Upper lobe of right lung (tissue), 1 donor: Measurements from ENCODE around the gene ZNF213. TPM values are rescaled to one million over a fixed set of nuclear protein-coding genes. Genes with fewer than 3 reads are reported as not detected.

Experiments used
- ATAC-seq: fragments of 200-7000 bp; cut with Tn5 transposase; one replicate; pipeline ENCODE4 v1.9.1; 2020; ENCODE audit warnings: mild to moderate bottlenecking, moderate library complexity
- DNase-seq: peaks from one replicate; pipeline ENCODE4 v3.0.0-alpha.2; 2020
- H3K27ac ChIP-seq: fragments of 200-600 bp; one replicate; pipeline ENCODE4 v1.8.0; 2022
- H3K27me3 ChIP-seq: fragments of 200-600 bp; one replicate; pipeline ENCODE4 v1.8.0; 2022; ENCODE audit warnings: mild to moderate bottlenecking
- H3K36me3 ChIP-seq: fragments of 200-600 bp; one replicate; pipeline ENCODE4 v1.8.0; 2022
- H3K4me1 ChIP-seq: fragments of 200-600 bp; one replicate; pipeline ENCODE4 v1.8.0; 2022
- H3K4me3 ChIP-seq: fragments of 200-600 bp; one replicate; pipeline ENCODE4 v1.8.0; 2022; ENCODE audit warnings: mild to moderate bottlenecking
- H3K9me3 ChIP-seq: fragments of 200-600 bp; one replicate; pipeline ENCODE4 v1.8.0; 2022
- CTCF ChIP-seq: fragments of 200-600 bp; IDR thresholded peaks from one replicate; pipeline ENCODE4 v1.8.0; 2022; ENCODE audit warnings: antibody characterized with exemption
- intact Hi-C: fragments of 100-400 bp; cut with DNase I; formaldehyde crosslinking; loops from one replicate; pipeline ENCODE4 v1.11.0; 2022
- total RNA-seq: library from RNA; stranded (reverse); fragmentation: NEBNext Ultra II Directional; extraction: Animal tissue kit (Norgen Biotek cat#: 25700); gene quantifications from one replicate; pipeline ENCODE4 v1.2.1, GENCODE V29; 2021
- donor health status: DM: no; HTN: yes; CAD: no; lungs with severe emphysema.

The ZNF213 gene
- total RNA-seq, 1 donor from 2014 or later = 9.1 TPM

DNA sequence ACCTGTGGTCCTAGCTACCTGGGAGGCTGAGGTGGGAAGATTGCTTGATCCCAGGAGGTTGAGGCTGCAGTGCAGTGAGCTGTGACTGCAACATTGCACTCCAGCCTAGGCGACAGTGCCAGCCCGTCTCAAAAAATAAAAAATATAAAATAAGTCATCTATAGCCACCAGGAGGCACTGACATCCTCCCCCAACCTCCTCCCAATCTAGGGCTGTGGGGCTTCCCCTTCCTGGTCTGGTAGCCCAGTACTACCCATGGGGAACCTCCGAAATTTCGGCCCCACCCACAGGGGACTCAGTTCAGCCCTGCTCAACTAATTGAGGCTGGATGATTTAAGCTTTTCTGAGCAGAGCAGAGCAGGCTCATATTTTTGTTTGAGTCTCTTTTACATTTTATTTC lies 39.0 kb upstream of the ZNF213 start:
- DNase-seq (no peak), ATAC-seq (peak; percentile 62)
- H3K36me3 ChIP-seq = no peaks in the 10 kb centered on the region
- TF ChIP-seq CTCF = peak; percentile 36
- H3K9me3 ChIP-seq = no peaks in the 10 kb centered on the region
- no peak overlapping the region for H3K27ac ChIP-seq
- intact Hi-C loops = no loop called here
- no peak overlapping the region for H3K4me3 ChIP-seq
- peaks cover 7% of the 10 kb centered on the region for H3K27me3 ChIP-seq
- H3K4me1 ChIP-seq = peaks cover 12% of the 10 kb centered on the region

DNA sequence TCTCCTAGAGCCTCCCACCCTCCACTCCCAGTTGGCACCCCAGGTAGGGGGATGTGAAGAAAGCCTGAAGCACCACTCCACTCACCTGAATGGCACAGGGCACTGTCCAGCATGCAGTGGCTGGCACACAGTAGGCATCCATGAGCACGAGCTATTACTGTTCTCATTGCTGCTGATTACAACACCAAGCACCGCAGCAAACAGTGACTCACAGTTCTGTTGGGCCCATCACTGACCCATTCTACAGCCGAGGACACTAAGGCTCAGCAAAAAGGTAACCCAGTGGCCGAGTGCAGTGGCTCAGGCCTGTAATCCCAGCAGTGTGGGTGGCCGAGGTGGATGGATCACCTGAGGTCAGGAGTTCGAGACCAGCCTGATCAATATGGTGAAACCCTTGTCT lies 38.5 kb upstream of the ZNF213 start:
- DNase-seq (no peak), ATAC-seq (no peak)
- no peak for TF ChIP-seq CTCF
- Histone ChIP-seq H3K9me3 (no peaks in the 10 kb centered on the region), H3K27me3 (peaks cover 7% of the 10 kb centered on the region), H3K4me3 (no peak overlapping the region), H3K36me3 (no peaks in the 10 kb centered on the region), H3K4me1 (peaks cover 16% of the 10 kb centered on the region), H3K27ac (no peak overlapping the region)
- intact Hi-C loops = no loop called here

- no peaks in the 10 kb centered on the region for H3K9me3 ChIP-seq
- no peak overlapping the region for H3K27ac ChIP-seq
- no peaks in the 10 kb centered on the region for H3K36me3 ChIP-seq
- ATAC-seq (no peak), DNase-seq (no peak)
- H3K4me3 ChIP-seq = no peak overlapping the region
- intact Hi-C loops = no loop called here
- no peak for TF ChIP-seq CTCF
- peaks cover 6% of the 10 kb centered on the region for H3K27me3 ChIP-seq
- peaks cover 21% of the 10 kb centered on the region for H3K4me1 ChIP-seq
Measured at GRCh38 chr16:3097266-3097665, 37.6 kb upstream of the ZNF213 start.

- DNase-seq = no peak
- ATAC-seq = no peak
- H3K4me1 ChIP-seq = peaks cover 21% of the 10 kb centered on the region
- intact Hi-C loops = no loop called here
- H3K9me3 ChIP-seq = no peaks in the 10 kb centered on the region
- H3K27me3 ChIP-seq = no peaks in the 10 kb centered on the region
- no peak for TF ChIP-seq CTCF
- no peak within 1 kb of the TSS for H3K27ac ChIP-seq
- H3K4me3 ChIP-seq = peak within 1 kb of the TSS; percentile 35
- no peaks in the 10 kb centered on the region for H3K36me3 ChIP-seq
Measured at GRCh38 chr16:3098459-3099394, 36.1 kb upstream of the ZNF213 start, which contains the start of gene ZSCAN10. Gene ZSCAN10, minus strand, starts transcription at chr16:3099294. Its CDS starts 6,357 bp downstream, at chr16:3092937.

GRCh38 chr16:3099395-3099731 lies 35.5 kb upstream of the ZNF213 start:
- Histone ChIP-seq H3K9me3 (no peaks in the 10 kb centered on the region), H3K4me1 (peaks cover 21% of the 10 kb centered on the region), H3K27me3 (no peaks in the 10 kb centered on the region), H3K4me3 (no peak overlapping the region), H3K36me3 (no peaks in the 10 kb centered on the region), H3K27ac (no peak overlapping the region)
- DNase-seq (no peak), ATAC-seq (no peak)
- intact Hi-C loops = no loop called here
- no peak for TF ChIP-seq CTCF
